LNCaP clone FGC (cell line): ENCODE data around the gene MACROH2A1.

Experiments used
- DNase-seq: peaks from one replicate; pipeline ENCODE4 v3.0.0-alpha.2; 2011; ENCODE audit warnings: low read depth
- H3K4me3 ChIP-seq: 2 replicates; pipeline ENCODE4 v1.5.1; 2011; ENCODE audit warnings: mild to moderate bottlenecking, low read depth, low read length, control low read depth
- TF ChIP-seq, protein P1 (sequence below): IDR thresholded peaks from 2 replicates; pipeline ENCODE4 v1.5.1; 2012; ENCODE audit warnings: mild to moderate bottlenecking; ENCODE audit not compliant: control insufficient read depth, insufficient read depth; ENCODE audit errors: extremely low read depth

The MACROH2A1 gene

DNA sequence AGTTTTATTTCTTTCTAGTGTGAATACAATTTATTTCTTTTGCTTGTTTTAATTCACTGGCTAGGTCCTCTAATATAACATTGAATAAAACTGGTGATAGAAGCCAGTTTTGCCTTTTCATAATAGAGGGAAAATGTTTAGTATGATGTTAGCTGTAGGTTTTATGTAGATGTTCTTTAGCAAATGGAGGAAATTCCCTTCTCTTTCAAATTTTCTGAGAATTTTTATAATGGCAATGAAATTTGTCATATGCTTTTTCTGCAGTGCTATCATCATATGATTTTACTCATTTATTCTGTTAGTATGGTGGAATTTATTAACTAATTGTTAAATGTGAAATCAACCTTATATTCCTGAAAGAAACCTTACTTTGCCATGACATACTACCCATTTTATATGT lies 18.1 kb upstream of the MACROH2A1 start:
- TF ChIP-seq, protein P1, sequence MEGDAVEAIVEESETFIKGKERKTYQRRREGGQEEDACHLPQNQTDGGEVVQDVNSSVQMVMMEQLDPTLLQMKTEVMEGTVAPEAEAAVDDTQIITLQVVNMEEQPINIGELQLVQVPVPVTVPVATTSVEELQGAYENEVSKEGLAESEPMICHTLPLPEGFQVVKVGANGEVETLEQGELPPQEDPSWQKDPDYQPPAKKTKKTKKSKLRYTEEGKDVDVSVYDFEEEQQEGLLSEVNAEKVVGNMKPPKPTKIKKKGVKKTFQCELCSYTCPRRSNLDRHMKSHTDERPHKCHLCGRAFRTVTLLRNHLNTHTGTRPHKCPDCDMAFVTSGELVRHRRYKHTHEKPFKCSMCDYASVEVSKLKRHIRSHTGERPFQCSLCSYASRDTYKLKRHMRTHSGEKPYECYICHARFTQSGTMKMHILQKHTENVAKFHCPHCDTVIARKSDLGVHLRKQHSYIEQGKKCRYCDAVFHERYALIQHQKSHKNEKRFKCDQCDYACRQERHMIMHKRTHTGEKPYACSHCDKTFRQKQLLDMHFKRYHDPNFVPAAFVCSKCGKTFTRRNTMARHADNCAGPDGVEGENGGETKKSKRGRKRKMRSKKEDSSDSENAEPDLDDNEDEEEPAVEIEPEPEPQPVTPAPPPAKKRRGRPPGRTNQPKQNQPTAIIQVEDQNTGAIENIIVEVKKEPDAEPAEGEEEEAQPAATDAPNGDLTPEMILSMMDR, result no peak
- H3K4me3 ChIP-seq, result no peak overlapping the region
- no peak for DNase-seq

DNA sequence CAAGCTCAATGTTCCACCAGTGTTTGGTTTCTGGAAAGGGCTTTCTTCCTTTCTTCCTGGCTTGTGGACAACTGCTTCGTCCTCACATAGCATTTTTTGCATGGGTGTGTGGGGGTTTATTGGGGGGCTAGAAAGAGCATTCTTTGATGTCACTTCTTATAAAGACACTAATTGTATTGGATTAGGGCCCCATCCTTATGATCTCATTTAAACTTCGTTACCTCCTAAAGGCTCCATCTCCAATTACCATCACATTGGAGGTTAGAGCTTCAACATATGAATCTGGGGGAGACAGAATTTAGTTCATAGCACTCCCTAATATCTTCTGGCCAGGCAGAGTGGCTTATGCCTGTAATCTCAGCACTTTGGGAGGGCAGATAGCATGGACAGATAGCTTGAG lies 6.1 kb upstream of the MACROH2A1 start:
- H3K4me3 ChIP-seq, result no peak overlapping the region
- TF ChIP-seq, protein P1, result no peak
- no peak for DNase-seq

DNA sequence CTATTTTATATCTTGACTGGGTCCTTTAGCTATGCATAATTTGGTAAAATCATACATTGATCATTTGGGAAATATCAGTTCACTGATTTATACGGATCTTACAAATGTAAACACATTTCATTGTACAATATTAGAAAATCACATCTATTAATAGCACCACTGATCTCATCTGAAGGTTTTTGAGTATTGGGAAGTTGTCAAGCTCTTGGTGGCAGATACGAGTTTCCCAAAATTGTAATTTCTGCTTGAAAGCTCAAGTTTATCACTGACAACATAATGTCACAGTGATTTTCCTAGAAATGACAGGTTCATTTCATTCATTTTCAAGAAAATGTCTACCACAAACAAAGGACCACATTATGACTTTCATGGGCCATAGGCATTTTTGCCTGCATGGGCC lies 3.0 kb upstream of the MACROH2A1 start:
- DNase-seq, result no peak
- H3K4me3 ChIP-seq, result no peak overlapping the region

DNA sequence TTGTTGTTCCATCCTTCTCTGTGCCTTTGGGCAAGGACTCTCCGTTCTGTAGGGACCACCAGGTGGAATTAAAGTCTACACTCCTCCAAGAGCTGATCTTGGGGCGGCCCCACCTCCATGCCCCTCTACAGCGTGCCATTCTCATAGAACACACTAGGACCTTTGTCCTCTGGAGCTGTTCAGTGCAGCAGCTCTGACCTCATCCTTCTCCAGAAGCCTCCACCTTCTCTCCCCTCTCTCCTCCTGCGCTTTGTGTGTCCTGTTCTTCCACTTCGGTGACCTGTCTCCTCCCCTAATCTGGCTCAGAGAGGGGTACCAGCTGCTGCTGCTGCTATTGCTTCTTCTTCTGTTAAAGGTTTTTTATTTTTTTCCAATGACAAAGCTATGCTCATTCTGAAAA lies 1.8 kb upstream of the MACROH2A1 start:
- H3K4me3 ChIP-seq, result no peak overlapping the region
- no peak for DNase-seq

More for the DNA sequence above, 3.0 kb upstream of the MACROH2A1 start:
- TF ChIP-seq, protein P1, result no peak

DNA sequence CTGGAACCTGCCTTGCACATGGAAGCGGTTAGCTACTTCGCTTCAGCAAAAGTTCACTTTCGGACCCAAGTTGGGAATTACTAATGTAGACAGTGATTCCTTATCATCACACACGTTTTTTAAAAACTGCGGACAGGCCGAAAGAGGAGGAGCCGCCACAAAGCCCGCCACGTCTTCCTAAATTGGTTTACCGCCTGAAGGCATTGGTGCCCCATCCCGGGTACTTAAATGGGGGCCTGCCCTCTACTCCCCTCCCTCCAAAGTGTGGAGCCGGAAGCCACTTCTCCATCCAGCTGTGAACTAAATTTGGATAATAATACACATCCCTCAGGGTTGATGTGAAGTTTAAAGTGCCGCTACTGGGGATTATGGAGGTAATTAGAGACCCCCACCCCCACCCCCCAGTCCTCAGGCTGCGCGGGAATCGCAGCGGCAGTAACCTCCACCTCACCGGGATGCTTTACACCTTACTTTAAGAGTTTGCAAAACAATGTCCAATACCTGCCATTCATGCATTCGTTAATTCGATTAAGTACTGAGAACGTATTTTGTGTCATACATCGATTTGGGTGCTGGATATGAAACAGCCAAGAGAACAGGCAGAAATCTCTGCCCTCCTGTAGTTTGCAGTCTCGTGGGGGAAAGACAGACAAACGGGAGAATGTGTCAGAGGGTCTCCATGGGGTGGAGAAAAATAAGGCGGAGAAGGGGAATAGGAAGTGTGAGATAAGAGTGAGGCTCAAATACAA lies 937 bp upstream of the MACROH2A1 start:
- no peak for DNase-seq
- TF ChIP-seq, protein P1, result no peak
- peak overlapping the region; percentile 92 for H3K4me3 ChIP-seq

More for the DNA sequence above, 1.8 kb upstream of the MACROH2A1 start:
- TF ChIP-seq, protein P1, result no peak

DNA sequence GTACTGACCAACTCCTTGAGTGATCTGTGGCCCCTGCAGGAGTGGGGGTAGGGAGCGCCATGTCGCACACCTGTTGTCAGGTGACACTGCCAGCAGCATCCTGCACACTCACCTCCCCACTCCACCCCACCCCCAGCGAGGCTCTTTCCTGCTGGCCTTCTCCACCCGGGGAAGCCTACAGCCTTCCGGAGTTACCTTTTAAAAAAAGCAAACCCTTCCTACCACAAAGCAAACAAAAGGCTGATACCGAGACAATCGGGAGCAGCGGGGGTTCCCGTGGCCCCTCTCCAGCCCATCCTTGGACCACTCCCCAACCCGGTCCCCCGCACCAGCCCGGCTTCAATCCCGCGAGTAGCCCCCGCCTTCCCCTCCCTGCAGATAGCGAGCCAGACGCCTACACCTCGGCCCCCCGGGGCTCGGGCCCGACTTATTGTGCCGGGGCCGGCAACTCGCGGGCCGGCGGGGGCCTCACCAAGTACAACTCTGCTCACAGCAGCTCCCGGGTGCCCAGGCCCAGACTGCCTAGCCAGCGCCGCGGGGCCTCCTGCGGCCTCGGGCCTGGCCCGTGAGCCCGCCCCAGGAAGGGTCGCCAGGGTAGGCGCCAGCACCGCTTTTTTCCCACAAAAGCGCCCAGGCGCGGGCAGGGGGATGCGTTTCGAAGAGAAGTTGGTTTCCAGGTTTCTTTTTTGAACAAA lies 724 bp downstream of the MACROH2A1 start:
- peak overlapping the region; percentile 92 for H3K4me3 ChIP-seq
- TF ChIP-seq, protein P1, result no peak
- DNase-seq, result peak; percentile 32
